SIG-M5 (cell line): ENCODE measurements around the gene CNKSR3.
"Not testable (repeated sequence)": the region's sequence is repeated elsewhere in the genome, so short reads cannot be mapped to it uniquely, and the experiment has no call there.

Experiments used
- DNase-seq: peaks from one replicate; lab custom pipeline; 2025; lab: John Stamatoyannopoulos, UW

Gene CNKSR3

GRCh38 chr6:154528310-154528915 is 17.9 kb upstream of the CNKSR3 start:
- DNase-seq = no peak

DNA sequence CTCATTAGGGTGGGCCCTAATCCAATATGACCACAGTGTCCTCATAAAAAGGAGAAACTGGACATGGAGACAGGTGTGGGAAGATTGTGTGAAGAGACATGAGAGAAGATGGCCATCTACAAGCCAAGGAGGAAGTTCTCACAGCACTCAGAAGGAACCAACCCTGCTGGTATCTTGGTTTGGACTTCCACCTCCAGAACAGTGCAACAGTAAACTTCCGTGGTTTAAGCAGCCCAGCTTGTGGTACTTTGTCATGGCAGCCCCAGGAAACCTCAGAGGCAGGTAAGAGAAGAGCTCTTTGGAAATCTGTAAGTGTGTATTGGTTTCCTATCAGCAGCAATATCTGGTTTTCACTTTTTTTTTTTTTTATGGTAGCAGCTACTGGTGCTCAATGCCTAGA is 16.5 kb upstream of the CNKSR3 start:
- no peak for DNase-seq

- no peak for DNase-seq
Observed at GRCh38 chr6:154522576-154522975, 12.1 kb upstream of the CNKSR3 start.

DNA sequence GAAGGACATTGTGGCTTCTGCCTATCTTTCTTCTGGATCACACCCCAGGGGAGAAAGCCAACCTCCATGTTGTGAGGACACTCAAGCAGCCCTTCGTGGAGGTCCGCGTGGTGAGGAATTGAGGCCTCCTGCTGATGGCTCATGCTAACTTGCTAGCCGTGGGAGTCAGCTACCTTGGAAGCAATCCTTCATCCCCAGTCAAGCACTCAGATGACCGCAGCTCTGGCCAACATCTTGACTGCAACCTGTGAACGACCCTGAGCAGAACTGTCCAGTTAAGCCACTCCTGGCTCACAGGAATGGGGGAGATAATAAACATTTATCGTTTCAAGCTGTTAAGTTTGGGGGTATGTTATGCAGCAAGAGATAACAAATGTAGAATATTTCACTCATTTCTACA is 10.9 kb upstream of the CNKSR3 start:
- no peak for DNase-seq

- DNase-seq = no peak
Observed at GRCh38 chr6:154520280-154520679, 9.8 kb upstream of the CNKSR3 start.

DNA sequence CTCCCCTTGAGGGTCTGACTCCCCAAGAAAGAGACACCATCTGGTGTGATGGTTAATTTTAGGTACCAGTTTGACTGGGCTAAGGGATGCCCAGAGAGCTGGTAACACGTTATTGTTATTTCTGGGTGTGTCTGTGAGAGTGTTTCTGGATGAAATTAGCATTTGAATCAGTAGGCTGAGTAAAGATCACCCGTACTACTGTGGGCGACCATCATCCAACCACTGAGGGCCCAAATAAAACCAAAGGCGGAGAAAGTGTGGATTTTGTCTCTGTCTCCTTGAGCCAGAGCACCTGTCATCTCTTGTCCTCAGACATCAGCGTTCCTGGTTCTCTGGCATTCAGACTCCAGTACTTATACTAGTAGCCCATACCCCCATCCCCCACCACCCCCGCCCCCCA is 7.9 kb upstream of the CNKSR3 start:
- DNase-seq = no peak

- no peak for DNase-seq
Observed at GRCh38 chr6:154516276-154516675, 5.8 kb upstream of the CNKSR3 start.

DNA sequence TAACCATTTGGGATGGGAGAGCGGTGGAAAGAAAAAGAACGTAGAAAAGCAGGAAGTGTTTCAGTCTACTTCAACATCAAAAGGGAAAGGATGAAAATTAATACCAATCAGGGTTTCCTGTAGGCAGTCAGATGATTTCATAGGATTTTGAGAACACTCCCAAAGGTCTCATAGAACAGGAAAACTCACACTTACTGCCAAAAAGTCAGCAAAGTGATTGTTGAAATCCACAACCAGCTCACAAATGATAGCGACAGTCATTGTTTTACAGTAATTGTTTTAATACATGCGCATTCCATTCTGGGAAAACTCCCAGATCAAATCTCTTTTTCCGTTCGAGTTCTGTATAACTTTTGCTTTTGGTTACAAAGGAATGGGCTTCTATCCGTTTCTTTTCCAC is 5.3 kb upstream of the CNKSR3 start:
- no peak for DNase-seq

DNA sequence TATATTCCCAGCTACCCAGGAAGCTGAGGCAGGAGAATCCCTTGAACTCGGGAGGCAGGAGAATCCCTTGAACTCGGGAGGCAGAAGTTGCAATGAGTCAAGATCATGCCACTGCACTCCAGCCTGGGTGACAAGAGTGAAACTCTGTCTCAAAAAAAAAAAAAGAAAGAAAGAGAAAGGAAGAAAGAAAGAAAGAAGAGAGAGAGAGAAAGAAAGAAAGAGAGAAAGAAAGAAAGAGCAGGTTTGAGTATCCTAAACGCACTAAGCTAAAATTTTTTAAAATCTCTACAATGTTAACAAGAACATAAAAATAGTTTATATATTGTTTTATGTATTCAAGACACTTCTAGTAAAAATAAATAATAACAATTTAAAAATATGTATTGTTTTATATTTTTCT is 4.6 kb upstream of the CNKSR3 start:
- not testable (repeated sequence) for DNase-seq

GRCh38 chr6:154514481-154514880 is 4.0 kb upstream of the CNKSR3 start:
- DNase-seq = no peak

GRCh38 chr6:154513601-154514320 is 3.3 kb upstream of the CNKSR3 start:
- DNase-seq = no peak

DNA sequence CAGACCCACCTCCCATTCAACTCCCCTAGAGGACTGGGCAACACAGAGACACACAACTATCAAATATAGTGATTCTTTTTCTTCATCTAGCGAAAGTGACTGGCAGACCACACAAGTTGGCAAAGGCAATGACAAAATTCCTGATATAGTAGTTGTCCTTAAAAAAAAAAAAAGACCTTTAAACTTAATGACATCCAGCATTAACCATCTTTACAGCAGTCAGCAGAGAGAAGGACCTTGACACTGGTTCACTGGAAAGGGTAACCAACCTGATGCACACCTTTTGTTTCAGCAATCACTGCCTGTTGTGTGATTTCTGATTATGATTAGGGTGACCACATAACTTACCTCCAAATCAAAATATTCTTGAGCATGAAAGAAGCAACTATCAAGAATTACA is 1.7 kb upstream of the CNKSR3 start:
- no peak for DNase-seq

DNA sequence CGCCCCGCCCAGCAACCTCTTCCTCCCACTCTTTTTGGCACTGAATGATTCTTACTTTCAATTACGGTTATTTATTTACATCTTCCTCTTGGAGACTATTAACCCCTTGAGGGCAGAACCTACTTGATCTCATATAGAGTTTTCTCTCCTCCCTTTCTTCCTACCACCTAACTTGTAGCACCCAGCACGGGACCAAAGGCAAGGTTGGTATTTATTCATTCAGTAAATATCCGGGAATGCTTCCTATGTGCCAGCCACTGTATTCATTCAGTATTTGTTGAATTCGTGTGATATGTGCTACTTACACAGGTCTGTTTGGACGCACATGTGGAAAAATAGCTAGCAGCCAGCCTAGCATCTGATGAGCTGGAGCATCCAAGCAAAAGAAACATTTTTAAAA is 1.3 kb upstream of the CNKSR3 start:
- DNase-seq = no peak

GRCh38 chr6:154509421-154510143 is 903 bp downstream of the CNKSR3 start:
- no peak for DNase-seq

GRCh38 chr6:154508573-154509375 is 1.7 kb downstream of the CNKSR3 start:
- no peak for DNase-seq

DNA sequence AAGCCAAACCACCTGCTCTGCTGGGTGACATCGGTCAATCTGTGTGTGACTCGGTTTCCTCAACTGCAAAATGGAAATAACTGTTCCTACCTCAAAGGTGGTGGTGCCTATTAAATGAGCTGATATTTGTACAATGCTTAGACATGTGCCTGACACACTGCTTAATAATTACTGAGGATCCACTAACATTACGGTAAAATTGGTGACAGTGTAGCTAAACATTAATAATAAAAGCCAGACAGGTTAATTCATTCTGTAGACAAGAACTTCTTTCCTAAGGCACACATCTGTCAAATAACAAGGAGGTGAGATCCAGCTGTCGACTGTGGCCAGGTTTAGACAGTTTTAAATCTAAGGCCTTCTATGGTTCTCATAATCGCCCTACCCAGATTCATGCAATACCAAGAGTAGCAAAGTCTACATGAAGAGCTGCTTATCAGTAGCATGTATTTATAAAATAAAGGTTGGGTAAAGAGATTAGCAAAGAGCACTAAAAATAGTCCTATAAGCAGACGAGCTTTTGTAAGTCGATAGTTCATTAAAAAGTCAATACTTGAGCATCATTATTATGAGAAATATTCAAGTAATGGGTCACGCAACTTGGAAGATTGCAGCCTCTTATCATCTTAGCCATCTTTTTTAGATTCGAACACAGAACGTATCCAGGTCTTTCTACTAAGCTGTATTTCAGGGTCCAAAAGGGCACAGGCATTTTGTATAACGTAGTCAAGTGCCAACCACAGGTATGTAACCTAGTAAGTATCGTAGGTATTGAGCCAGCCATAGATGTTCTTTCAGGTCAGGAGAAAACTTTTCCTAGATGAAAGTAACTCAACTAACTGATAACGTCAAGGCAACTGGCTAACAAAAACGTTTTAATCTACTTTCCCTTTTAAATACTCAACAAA is 3.2 kb downstream of the CNKSR3 start:
- no peak for DNase-seq

DNA sequence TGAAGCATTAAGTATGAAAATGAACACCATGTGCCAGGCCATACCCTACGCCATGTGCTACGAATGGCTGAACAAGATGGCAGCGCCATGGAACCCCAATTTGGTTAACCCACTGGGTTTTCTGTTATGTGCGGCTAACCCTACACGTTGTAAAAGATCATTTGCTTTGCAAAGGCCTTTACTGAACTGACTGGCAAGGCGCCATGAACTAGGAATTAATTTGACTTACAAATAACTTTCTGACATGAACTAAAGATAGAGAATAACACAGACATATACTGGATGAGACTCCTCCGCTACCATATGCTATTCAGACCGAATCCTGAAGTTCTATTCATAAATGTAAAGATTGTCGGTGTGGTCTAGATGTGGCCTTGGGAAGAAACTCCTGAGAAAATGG is 3.9 kb downstream of the CNKSR3 start:
- DNase-seq = no peak

- DNase-seq = no peak
Observed at GRCh38 chr6:154506108-154506507, 4.4 kb downstream of the CNKSR3 start.

GRCh38 chr6:154504865-154505449 is 5.5 kb downstream of the CNKSR3 start:
- DNase-seq = no peak

DNA sequence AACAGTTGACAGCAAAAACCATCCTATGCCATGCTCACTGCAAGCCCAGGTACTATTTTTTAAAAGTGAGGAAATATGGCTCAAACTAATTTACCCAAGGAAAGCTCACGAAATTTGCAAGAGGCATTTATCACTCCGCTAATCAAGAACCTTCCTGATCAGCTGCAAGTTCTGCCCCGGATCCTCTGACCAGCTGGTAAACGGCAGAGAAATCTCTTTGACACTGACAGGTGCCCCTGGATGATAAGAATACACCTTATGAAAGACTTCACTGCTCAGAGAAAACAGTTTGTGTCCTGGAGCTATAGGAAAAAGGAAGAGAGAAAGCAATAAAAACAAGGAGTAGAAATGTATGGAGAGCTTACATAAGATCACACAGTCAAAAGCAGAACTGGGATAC is 6.4 kb downstream of the CNKSR3 start:
- no peak for DNase-seq

GRCh38 chr6:154503658-154504057 is 6.8 kb downstream of the CNKSR3 start:
- DNase-seq = no peak
